ENCODE results near the gene GINM1.

Gene GINM1

DNA sequence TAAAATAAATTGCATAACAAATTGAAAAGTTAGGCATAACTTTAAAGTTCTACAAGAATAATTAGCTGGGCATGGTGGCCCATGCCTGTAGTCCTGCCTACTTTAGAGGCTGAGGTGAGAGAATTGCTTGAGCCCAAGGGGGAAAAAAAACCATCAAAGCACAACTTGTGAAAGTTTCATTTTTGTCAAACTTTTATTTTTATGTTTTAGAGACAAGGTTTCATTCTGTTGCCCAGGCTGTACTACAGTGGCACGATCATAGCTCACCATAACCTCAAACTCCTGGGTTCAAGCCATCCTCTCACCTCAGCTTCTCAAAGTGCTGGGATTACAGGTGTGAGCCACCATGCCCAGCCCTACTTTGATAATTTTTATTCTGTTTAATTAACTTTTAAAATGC, 68.1 kb downstream of the GINM1 start:
- FAIRE-seq (no peak), DNase-seq (ENCODE audit: insufficient read length, low spot score) (no peak)
- TF ChIP-seq POLR2A (IDR thresholded peaks at IDR 0.05; ENCODE audit: low read depth, low read length) = no peak

- FAIRE-seq = no peak
- no peak for DNase-seq (ENCODE audit: insufficient read length, low spot score)
- no peak for TF ChIP-seq POLR2A (IDR thresholded peaks at IDR 0.05; ENCODE audit: low read depth, low read length)
Measured at GRCh38 chr6:149636124-149636523, 69.9 kb downstream of the GINM1 start.
